ENCODE measurements around the gene LHFPL2.

LHFPL2 gene

DNA sequence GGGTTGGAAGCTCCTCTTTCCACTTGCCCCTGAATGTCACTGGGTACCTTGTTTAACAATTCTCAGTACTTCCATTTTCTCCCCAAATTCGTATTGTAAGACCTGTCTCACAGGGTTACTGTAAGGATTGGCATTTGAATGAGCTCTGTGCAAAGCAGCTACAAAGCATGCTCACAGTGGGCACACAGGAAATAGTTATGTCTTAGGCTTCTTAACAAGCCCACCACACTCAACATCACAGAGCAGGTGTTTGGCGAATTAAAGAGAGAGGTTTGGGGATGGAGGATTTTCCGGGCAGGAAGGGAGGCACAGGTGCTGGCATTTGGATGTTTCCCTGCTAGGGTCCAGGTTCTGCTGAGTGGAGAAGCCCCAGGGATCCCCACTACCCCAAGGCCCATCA is 17.0 kb upstream of the LHFPL2 start:
- Histone ChIP-seq H3K4me1 (ENCODE audit: control insufficient read depth, insufficient read depth, low read length, poor library complexity, severe bottlenecking) (no peaks in the 10 kb centered on the region), H3K9me3 (ENCODE audit: control insufficient read depth, low read length) (no peaks in the 10 kb centered on the region), H3K4me3 (ENCODE audit: extremely low read depth, insufficient read depth, low read length, poor library complexity, severe bottlenecking) (no peak overlapping the region), H3K36me3 (ENCODE audit: control insufficient read depth, insufficient read depth, low read length) (no peaks in the 10 kb centered on the region), H3K27ac (ENCODE audit: low read depth, low read length, severe bottlenecking) (no peak overlapping the region)
- WGBS, 2 experiments (ENCODE audit: insufficient coverage in 2 of 2): 67% methylated on average over 1 of the region's 3 CpGs; no CpG with 5 or more reads in 1 of the 2 experiments

- WGBS, 2 experiments (ENCODE audit: insufficient coverage in 2 of 2): 89 to 100% methylated on average over 1 of the region's 1 CpG
- Histone ChIP-seq H3K4me1 (ENCODE audit: control insufficient read depth, insufficient read depth, low read length, poor library complexity, severe bottlenecking) (no peaks in the 10 kb centered on the region), H3K4me3 (ENCODE audit: extremely low read depth, insufficient read depth, low read length, poor library complexity, severe bottlenecking) (no peak overlapping the region), H3K27ac (ENCODE audit: low read depth, low read length, severe bottlenecking) (no peak overlapping the region), H3K36me3 (ENCODE audit: control insufficient read depth, insufficient read depth, low read length) (no peaks in the 10 kb centered on the region), H3K9me3 (ENCODE audit: control insufficient read depth, low read length) (no peaks in the 10 kb centered on the region)
These were observed 13.8 kb upstream of the LHFPL2 start for GRCh38 chr5:78662323-78662722.

GRCh38 chr5:78661691-78662090 is 13.1 kb upstream of the LHFPL2 start:
- WGBS, 2 experiments (ENCODE audit: insufficient coverage in 2 of 2): 100% methylated on average over 1 of the region's 1 CpG; no CpG with 5 or more reads in 1 of the 2 experiments
- Histone ChIP-seq H3K27ac (ENCODE audit: low read depth, low read length, severe bottlenecking) (no peak overlapping the region), H3K4me1 (ENCODE audit: control insufficient read depth, insufficient read depth, low read length, poor library complexity, severe bottlenecking) (no peaks in the 10 kb centered on the region), H3K36me3 (ENCODE audit: control insufficient read depth, insufficient read depth, low read length) (no peaks in the 10 kb centered on the region), H3K9me3 (ENCODE audit: control insufficient read depth, low read length) (no peaks in the 10 kb centered on the region), H3K4me3 (ENCODE audit: extremely low read depth, insufficient read depth, low read length, poor library complexity, severe bottlenecking) (no peak overlapping the region)

DNA sequence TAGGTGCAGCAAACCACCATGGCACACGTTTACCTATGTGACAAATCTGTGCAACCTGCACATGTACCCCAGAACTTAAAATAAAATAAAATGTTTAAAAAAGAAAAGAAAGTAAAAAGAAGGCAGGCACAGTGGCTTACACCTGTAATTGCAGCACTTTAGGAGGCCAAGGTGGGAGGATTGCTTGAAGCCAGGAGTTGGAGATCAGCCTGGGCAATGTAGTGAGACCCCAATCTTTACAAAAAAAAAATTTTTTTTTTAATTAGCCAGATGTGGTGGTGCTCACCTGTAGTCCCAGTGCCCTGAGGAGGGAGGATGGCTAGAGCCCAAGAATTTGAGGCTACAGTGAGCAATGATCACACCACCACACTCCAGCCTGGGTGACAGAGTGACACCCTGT is 12.5 kb upstream of the LHFPL2 start:
- H3K4me1 ChIP-seq (ENCODE audit: control insufficient read depth, insufficient read depth, low read length, poor library complexity, severe bottlenecking): no peaks in the 10 kb centered on the region
- H3K4me3 ChIP-seq (ENCODE audit: extremely low read depth, insufficient read depth, low read length, poor library complexity, severe bottlenecking): no peak overlapping the region
- H3K27ac ChIP-seq (ENCODE audit: low read depth, low read length, severe bottlenecking): no peak overlapping the region
- H3K9me3 ChIP-seq (ENCODE audit: control insufficient read depth, low read length): no peaks in the 10 kb centered on the region
- WGBS, 2 experiments (ENCODE audit: insufficient coverage in 2 of 2): no CpG with 5 or more reads among the region's 1 CpG
- H3K36me3 ChIP-seq (ENCODE audit: control insufficient read depth, insufficient read depth, low read length): no peaks in the 10 kb centered on the region

GRCh38 chr5:78660401-78660800 is 11.8 kb upstream of the LHFPL2 start:
- peak overlapping the region; percentile 26 for H3K27ac ChIP-seq (ENCODE audit: low read depth, low read length, severe bottlenecking)
- no peak overlapping the region for H3K4me3 ChIP-seq (ENCODE audit: extremely low read depth, insufficient read depth, low read length, poor library complexity, severe bottlenecking)
- no peaks in the 10 kb centered on the region for H3K4me1 ChIP-seq (ENCODE audit: control insufficient read depth, insufficient read depth, low read length, poor library complexity, severe bottlenecking)
- H3K9me3 ChIP-seq (ENCODE audit: control insufficient read depth, low read length): no peaks in the 10 kb centered on the region
- H3K36me3 ChIP-seq (ENCODE audit: control insufficient read depth, insufficient read depth, low read length): no peaks in the 10 kb centered on the region
- no CpG with 5 or more reads among the region's 1 CpG for WGBS, 2 experiments (ENCODE audit: insufficient coverage in 2 of 2)

GRCh38 chr5:78659714-78660113 is 11.1 kb upstream of the LHFPL2 start:
- Histone ChIP-seq H3K36me3 (ENCODE audit: control insufficient read depth, insufficient read depth, low read length) (no peaks in the 10 kb centered on the region), H3K27ac (ENCODE audit: low read depth, low read length, severe bottlenecking) (peak overlapping the region; percentile 26), H3K4me3 (ENCODE audit: extremely low read depth, insufficient read depth, low read length, poor library complexity, severe bottlenecking) (no peak overlapping the region), H3K4me1 (ENCODE audit: control insufficient read depth, insufficient read depth, low read length, poor library complexity, severe bottlenecking) (no peaks in the 10 kb centered on the region), H3K9me3 (ENCODE audit: control insufficient read depth, low read length) (no peaks in the 10 kb centered on the region)
- 40 to 67% methylated on average over 1 of the region's 3 CpGs for WGBS, 2 experiments (ENCODE audit: insufficient coverage in 2 of 2)

DNA sequence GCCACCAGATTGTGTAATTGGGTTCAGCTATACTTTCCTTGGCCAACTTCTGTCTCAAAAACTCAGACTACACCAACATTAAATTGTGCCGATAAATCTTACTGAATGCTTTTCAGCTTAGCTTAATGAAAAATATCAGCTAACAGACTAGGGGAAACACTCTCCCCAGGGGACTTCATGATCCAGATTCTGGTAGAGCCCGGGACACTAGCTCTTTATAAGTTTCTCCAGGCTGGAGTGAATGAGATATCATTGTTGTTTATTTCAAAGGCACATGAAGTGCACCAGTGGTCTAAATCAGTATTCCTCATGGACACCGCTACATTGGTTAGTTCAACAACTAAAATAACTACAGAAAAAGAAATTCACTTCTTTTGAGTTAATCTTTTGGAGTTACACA is 10.5 kb upstream of the LHFPL2 start:
- 88 to 100% methylated on average over 2 of the region's 3 CpGs for WGBS, 2 experiments (ENCODE audit: insufficient coverage in 2 of 2)

DNA sequence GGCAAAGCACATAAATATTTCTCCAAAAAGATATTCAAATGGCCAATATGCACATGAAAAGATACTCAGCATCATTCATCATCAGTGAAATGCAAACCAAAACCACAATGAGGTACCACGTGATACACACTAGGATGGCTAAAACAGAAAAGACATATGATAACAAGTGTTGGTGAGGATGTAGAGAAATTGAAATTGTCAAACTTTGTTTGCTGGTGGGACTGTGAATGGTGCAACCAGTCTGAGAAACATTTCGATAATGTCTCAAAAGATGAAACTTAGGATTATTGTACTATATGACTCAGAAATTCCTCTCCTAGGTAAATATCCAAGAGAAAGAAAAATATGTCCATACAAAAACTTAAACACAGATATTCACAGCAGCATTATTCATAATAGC is 8.6 kb upstream of the LHFPL2 start:
- Histone ChIP-seq H3K4me1 (ENCODE audit: control insufficient read depth, insufficient read depth, low read length, poor library complexity, severe bottlenecking) (no peaks in the 10 kb centered on the region), H3K27ac (ENCODE audit: low read depth, low read length, severe bottlenecking) (no peak overlapping the region), H3K9me3 (ENCODE audit: control insufficient read depth, low read length) (no peaks in the 10 kb centered on the region), H3K4me3 (ENCODE audit: extremely low read depth, insufficient read depth, low read length, poor library complexity, severe bottlenecking) (no peak overlapping the region), H3K36me3 (ENCODE audit: control insufficient read depth, insufficient read depth, low read length) (no peaks in the 10 kb centered on the region)
- no CpG with 5 or more reads among the region's 2 CpGs for WGBS, 2 experiments (ENCODE audit: insufficient coverage in 2 of 2)

More for the DNA sequence above, 10.5 kb upstream of the LHFPL2 start:
- Histone ChIP-seq H3K9me3 (ENCODE audit: control insufficient read depth, low read length) (no peaks in the 10 kb centered on the region), H3K27ac (ENCODE audit: low read depth, low read length, severe bottlenecking) (no peak overlapping the region), H3K36me3 (ENCODE audit: control insufficient read depth, insufficient read depth, low read length) (no peaks in the 10 kb centered on the region), H3K4me3 (ENCODE audit: extremely low read depth, insufficient read depth, low read length, poor library complexity, severe bottlenecking) (no peak overlapping the region), H3K4me1 (ENCODE audit: control insufficient read depth, insufficient read depth, low read length, poor library complexity, severe bottlenecking) (no peaks in the 10 kb centered on the region)

DNA sequence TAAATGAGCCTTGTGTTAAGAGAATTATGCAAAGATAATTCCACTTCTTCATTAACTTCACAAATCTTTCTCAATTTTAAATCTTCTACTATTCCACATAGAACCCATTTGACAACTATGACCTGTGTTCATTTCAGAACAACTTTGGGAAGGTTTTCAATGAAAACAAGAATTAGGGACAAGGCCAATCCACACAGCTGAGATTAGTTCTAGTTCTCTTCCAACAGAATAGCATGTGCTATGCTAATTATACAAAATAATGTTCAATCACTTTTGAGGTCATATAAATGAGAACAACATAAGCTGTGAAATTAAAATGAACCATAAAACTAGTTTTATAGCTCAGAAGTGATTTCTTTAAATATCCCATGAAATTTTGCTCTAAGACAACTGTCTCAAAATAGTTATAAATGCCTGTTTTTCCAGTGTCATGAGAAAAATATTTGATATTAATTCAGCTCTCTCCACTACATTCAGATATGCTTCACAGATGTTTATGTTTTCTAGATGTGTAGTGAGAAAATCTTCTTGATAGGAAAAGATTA is 7.2 kb upstream of the LHFPL2 start:
- H3K27ac ChIP-seq (ENCODE audit: low read depth, low read length, severe bottlenecking): no peak overlapping the region
- no peak overlapping the region for H3K4me3 ChIP-seq (ENCODE audit: extremely low read depth, insufficient read depth, low read length, poor library complexity, severe bottlenecking)
- H3K36me3 ChIP-seq (ENCODE audit: control insufficient read depth, insufficient read depth, low read length): no peaks in the 10 kb centered on the region
- H3K9me3 ChIP-seq (ENCODE audit: control insufficient read depth, low read length): no peaks in the 10 kb centered on the region
- no peaks in the 10 kb centered on the region for H3K4me1 ChIP-seq (ENCODE audit: control insufficient read depth, insufficient read depth, low read length, poor library complexity, severe bottlenecking)

- WGBS, 2 experiments (ENCODE audit: insufficient coverage in 2 of 2): 83% methylated on average over 1 of the region's 1 CpG; no CpG with 5 or more reads in 1 of the 2 experiments
- no peaks in the 10 kb centered on the region for H3K36me3 ChIP-seq (ENCODE audit: control insufficient read depth, insufficient read depth, low read length)
- H3K9me3 ChIP-seq (ENCODE audit: control insufficient read depth, low read length): no peaks in the 10 kb centered on the region
- no peak overlapping the region for H3K27ac ChIP-seq (ENCODE audit: low read depth, low read length, severe bottlenecking)
- H3K4me1 ChIP-seq (ENCODE audit: control insufficient read depth, insufficient read depth, low read length, poor library complexity, severe bottlenecking): no peaks in the 10 kb centered on the region
- H3K4me3 ChIP-seq (ENCODE audit: extremely low read depth, insufficient read depth, low read length, poor library complexity, severe bottlenecking): no peak overlapping the region
These were observed 5.8 kb upstream of the LHFPL2 start for GRCh38 chr5:78654386-78654785.

DNA sequence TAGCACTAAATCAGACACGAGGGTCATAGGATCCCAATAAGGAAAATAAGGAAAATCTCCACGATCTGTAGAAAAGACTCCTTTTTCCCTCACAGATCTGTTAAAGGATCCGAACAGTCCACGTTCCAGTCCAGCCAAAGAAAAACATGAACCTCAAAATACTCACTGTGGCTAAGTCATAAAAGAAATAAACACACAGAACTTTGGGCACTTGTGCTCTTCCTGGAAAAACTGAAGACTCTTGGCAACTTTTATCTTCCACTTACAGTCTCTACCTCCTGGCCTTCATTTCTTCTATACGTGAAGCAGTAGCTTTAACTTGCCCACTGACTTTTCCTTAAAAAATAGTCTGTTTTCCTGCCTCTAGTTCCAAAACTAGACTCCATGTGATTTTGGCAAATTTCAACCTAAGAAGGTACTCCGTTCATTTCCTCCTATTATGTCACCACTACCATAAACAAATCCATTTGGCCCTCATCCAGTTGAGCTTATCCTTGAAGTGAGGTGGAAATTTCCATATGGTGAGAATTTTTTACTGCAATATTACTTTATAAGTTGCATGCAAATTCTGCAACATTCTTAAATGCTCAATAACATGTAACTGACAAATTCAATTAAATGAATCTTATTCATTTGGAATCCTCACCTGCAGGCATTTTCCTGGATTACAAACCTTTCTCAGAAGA is 5.3 kb upstream of the LHFPL2 start:
- WGBS, 2 experiments (ENCODE audit: insufficient coverage in 2 of 2): 92 to 95% methylated on average over 3 of the region's 6 CpGs
- Histone ChIP-seq H3K27ac (ENCODE audit: low read depth, low read length, severe bottlenecking) (no peak overlapping the region), H3K4me1 (ENCODE audit: control insufficient read depth, insufficient read depth, low read length, poor library complexity, severe bottlenecking) (no peaks in the 10 kb centered on the region)

More for the DNA sequence above, 5.3 kb upstream of the LHFPL2 start:
- no peak overlapping the region for H3K4me3 ChIP-seq (ENCODE audit: extremely low read depth, insufficient read depth, low read length, poor library complexity, severe bottlenecking)
- H3K36me3 ChIP-seq (ENCODE audit: control insufficient read depth, insufficient read depth, low read length): no peaks in the 10 kb centered on the region
- H3K9me3 ChIP-seq (ENCODE audit: control insufficient read depth, low read length): no peaks in the 10 kb centered on the region

Data from mesodermal cell (in vitro differentiated cells).